CD4-positive, alpha-beta T cell treated with Interferon alpha-2 for 1 hour (primary cell): Measurements from ENCODE around the gene CHCHD6.

Source experiments
- DNase-seq, 2 donors: peaks; one replicate each; pipeline ENCODE4 v3.0.0-alpha.2; 2020 to 2022

Gene CHCHD6

DNA sequence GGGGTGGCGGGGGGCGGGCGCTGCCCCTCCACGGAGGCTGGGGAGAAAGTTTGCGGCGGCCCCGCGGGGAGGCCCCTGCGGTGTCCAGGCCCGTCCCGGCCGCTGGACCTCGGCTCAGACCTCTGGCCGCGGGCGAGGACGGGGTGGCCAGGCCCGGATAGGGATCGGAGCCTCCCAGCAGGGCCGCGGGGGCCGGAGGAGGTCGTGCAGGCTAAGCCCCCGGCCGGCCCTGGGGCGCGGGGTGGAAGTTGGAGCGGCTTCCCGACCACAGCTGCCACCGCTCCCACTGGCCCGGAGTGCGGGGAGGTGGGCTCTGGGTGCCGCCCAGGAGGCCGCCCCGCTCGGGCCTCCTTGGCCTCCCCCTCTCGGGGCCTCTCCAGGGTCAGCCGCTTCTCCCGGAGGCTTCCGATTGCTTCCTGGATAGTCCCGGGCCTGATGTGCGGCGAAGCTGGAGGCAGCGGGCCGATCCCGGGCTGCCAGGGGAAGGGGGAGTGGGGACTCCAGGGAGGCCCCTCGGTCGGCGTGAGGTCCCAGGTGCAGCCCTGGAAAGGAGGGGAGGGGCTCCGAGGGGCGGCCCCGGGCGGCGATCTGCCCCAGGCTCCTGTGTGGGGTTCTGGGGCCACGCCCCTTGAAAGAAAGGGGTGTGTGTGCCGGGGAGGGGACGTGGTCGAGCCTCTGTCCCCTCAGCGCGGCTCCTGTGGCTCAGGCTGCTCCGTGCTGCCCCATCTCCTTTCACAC, 279.8 kb downstream of the CHCHD6 start:
- DNase-seq = peak; percentile 14 to 49

DNA sequence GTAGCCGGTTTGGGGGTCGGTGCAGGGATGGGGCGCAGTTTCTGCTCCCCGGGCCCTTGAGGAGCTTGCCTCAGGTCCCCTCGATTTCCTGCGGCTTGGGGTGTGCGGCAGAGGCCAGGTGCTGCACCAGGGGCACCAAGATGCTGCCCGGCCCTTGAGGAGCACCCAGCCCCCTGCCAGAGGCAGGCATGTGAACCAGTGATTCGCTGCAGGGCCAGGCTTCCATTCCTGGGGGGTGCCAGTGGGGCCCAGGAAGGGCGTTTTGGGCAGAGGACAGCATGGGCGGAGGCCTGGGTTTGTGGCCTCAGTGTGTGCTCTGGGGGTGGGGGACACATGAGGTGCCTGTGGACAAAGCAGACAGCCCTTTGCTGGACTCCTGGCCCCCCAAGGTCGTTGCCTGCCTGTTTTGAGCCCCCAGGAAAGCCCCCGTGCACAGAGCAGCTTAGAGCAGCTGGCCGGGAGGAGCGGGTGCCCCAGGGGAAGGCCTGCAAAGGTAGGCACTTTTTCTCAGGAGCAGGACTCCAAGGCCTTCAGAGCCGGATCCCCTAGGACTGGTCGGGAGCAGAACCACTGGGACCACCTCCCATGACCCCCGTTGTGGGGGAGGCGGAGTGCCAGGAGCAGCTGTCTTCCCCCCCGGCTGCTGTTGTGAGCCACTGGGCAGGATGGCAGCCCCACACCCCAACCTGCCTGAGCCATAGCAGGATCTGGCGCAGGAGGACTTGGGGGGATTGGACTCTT, 280.5 kb downstream of the CHCHD6 start:
- DNase-seq = no peak

DNA sequence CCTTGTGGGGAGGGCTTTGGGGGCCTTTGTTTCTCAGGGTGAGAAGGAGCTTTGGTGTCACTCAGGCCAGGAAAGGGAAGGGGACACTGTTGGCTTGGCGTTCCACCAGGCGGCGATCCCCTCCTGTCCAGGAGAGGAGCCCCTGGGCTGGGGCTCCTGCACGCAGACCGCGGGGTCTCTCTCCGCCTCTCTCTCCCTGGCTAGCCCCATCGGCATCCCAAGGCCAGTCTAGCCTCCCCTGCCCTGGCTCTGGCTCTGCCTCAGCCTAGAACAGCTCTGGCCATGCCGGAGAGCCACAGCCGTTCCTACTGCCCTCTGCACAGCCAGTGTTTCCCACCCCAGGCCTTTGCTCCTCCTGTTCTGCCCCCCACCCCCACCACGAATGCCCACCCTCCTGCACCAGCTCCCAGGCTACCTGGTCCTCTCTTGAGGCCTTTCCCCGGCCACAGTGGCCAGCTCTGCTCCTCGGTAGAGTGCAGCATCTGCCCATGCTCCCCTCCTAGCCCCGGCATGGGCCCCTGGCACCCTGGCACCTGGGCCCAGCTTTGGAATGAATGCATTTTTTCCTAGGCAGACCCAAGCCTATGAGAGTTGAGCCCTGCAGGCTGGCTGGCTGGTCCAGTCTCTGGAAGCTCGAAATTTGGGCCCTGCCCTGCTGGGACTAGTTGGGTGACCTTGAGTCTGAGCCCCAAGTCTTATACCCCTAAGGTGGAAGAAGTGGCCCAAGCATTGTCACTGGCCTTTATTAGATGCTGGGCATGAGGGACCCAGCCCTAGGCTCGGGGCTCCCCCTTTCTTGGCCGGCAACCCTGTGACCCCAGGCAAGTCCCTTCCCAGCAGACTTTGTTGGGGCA, 281.3 kb downstream of the CHCHD6 start:
- no peak for DNase-seq

DNA sequence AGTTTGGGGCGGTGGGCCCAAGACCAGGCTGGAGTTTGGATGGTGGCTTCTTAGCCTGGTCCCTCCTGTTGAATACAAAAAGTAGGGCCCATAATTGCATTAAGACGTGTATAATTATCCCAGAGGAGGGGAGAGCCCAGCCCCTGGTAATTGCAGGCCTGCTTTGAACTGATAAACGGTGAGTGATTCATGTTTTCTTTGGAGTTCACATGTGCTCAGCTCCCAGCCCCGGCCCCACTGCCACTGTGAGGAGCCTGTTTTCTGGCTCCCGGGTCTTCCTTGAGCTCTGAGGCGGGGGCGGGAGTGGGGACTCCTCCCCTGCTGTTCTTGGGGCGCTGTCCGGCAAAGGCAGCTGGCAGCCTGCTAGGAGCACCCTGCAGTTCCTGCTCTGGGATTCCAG, 282.0 kb downstream of the CHCHD6 start:
- DNase-seq = no peak

DNA sequence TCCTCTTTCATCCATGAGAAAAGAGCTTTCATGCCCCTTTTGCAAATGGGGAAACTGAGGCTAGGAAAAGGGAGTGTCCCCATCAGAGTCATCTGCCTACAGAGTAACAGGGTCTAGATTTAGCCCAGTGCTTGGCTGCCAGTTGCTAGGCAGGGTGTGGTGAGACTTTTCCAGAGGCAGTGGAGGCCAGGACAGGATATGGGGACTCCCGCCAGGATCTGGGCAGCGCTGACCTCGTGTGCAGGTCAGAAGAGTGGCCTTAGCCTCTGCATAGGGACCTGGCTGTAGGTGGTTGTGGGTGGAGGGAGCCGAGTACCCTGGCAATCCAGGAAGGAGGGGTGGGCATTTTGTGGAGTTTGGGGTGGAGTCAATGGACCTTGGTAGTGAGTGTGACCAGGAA, 283.1 kb downstream of the CHCHD6 start:
- no peak for DNase-seq

DNA sequence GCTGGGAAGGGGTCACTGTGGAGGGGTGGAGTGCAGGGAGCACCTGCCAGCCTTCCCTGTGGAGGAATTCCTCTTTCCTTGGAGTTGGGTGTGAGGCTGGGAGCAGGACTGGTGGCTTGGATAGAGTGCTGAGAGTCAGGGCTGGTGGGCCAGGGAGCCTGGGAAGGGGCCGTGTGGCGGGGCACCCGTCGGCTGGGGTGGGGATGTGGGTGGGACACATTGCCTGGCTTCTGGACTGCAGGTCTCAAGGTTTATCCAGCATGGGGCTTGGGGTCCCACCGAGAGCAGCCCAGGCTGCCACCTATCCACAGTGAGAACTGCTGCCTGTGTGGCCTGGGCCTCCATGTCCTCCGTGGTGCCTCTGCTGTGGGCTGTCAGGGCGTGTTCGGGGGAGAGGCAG, 283.6 kb downstream of the CHCHD6 start:
- no peak for DNase-seq

DNA sequence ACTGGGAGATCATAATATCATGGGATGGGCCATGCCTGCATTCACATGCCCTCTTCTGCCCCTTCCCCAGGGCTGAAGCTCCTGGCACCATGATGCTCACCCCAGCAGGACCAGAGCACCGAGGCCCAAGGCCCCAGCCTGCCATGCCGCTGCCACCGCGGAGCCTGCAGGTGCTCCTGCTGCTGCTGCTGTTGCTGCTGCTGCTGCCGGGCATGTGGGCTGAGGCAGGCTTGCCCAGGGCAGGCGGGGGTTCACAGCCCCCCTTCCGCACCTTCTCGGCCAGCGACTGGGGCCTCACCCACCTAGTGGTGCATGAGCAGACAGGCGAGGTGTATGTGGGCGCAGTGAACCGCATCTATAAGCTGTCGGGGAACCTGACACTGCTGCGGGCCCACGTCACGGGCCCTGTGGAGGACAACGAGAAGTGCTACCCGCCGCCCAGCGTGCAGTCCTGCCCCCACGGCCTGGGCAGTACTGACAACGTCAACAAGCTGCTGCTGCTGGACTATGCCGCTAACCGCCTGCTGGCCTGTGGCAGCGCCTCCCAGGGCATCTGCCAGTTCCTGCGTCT, 284.5 kb downstream of the CHCHD6 start:
- no peak for DNase-seq

DNA sequence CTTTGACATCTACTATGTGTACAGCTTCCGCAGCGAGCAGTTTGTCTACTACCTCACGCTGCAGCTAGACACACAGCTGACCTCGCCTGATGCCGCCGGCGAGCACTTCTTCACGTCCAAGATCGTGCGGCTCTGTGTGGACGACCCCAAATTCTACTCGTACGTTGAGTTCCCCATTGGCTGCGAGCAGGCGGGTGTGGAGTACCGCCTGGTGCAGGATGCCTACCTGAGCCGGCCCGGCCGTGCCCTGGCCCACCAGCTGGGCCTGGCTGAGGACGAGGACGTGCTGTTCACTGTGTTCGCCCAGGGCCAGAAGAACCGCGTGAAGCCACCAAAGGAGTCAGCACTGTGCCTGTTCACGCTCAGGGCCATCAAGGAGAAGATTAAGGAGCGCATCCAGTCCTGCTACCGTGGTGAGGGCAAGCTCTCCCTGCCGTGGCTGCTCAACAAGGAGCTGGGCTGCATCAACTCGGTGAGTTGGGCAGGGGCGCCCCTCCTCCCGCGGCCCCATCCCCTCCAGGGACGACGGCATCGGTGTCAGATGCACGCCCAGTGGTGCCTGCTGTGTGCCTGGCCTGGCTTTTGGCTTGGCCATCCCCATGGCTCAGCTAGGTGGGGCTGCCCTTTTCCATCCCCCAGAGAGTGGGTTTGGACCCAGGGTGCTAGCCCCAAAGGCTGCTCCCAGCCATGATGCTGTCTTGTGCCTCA, 285.4 kb downstream of the CHCHD6 start:
- DNase-seq = no peak

DNA sequence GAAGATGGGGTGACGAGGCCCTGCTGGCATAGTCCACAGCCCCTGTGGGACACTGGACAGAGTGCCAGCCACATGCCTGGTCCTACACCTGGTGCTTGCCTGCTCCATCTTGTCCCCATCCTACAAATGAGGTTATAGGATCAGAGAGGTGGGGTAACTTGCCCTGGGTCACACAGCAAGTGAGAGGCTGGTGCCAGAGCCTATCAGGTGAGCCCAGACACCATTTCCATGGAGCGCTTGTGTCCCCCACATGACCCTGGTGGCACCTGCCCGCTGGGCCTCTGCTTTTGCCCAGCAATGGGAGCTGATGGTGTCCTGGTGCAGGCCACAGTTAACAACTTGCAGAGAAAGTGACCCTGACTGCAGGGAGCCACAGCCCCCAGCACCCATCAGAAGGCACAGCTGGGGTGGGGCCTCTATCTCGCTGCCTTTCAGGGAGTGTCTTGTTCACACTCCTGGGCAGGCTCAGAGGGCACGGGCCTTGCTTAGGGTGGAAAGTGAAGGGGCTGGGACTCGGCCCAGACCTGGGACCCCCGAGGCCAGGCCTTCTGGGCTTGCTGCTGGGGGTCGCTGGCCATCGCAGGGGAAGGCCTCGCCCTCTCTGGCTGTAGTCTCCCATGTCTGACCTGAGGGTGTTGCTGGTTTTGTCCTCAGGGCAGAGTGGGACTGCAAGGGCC, 286.1 kb downstream of the CHCHD6 start:
- no peak for DNase-seq

DNA sequence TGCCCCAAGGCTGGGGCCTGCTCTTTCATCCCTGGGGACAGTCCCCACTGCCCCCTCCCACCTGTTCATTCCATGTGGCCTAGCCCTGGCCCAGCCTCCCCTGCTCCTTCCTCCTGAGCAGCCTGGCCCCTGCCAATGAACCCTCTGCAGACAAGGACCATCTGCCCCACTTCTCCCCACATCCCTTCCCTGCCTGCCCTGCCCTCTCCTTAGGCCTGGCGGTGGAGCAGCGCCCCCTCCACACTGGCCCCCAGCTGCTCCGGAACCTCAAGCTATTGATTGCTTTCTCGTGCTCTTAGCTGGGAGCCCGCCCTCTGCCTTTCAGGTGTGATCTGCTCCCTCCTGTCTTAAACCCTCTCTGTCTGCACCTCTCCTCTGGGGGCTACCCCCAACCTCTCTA, 286.9 kb downstream of the CHCHD6 start:
- no peak for DNase-seq

DNA sequence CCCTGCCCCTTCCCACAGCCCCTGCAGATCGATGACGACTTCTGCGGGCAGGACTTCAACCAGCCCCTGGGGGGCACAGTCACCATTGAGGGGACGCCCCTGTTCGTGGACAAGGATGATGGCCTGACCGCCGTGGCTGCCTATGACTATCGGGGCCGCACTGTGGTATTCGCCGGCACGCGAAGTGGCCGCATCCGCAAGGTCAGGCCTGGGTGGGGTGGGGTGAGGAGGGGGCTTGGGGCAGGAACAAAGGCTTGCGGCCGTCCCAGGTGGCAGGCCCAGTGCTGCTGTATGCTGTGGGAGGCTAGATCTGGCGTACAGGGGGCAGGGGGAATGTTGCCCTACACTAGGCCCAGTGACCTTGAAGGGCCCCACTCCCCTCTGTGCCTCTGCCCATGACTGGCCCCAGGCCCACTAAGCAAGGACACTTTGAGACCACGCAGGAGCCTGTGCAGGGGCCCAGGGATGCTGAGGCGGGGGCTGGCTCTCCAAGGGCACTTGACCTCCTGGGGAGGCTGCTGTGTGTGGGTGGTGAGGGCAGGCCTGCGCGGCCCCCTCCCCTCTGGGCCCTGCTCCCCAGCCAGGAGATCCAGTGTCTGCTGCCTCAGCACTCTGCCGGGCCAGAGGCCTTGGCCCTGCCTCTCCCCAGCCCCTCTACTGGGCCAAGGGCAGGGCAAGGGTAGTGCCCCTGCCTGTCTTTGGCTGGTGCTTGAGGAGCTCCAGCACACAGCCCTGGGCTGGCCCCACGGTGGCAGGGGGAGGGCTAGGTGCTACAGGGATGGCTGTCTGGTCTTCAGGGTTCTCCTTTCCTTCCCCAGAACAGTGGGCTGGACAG, 287.5 kb downstream of the CHCHD6 start:
- no peak for DNase-seq

DNA sequence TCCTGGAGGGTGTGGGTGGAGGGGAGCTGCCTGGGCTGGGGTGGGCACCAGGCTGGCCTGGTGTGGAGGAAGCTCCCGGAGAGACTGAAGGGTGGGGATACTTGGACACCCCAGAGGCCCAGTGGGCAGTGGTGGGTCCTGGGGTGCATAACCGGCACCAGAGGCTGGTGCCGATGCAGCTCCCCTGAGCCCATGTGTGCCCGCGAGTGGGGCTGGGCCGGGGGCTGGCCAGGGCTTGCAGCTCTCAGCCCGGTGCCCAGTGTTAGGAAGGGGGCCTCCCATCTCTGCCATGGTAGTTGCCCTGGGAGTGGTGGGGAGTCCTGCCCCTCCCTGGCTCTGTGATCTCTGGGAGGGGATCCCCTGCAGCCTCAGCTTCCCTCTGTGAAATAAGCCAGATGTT, 288.2 kb downstream of the CHCHD6 start:
- no peak for DNase-seq

DNA sequence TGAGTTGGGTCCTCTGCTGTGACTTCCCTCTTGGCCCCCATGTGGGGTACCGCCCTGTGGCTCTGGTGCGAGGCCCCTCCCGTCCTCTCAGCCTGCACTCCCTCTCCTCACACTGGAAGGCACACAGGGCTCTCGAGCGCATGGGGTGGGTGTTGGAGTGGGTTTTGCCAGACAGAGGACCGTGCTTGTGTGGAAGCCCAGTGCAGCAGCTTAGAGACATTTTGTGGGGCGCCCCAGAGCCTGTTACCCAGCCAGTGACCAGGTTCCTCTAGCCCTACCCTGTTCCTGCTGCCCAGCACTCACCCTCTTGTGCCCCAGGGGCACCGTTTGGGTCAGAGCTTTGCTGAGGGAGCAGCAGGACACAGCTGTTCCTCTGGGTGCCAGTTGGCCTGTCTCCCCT, 288.7 kb downstream of the CHCHD6 start:
- no peak for DNase-seq

DNA sequence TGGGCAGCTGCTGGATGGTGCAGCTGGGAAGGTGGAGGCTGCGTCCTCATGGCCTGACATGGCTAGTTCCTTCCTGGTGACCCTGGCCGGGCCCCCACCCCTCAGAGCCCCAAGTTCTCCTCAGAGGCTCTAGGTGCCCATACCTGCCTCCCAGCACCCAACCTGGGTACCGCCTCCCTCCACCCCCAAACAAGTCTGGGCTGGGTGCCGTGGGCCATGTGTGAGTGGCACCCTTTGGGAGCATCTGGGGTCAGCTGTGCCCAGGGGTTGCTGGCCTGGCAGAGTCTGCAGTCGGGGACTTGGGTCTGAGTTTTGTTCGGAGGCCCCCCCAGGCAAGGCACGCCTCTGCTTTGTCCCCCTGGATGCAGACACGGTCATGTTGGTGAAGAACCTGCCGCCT, 289.4 kb downstream of the CHCHD6 start:
- no peak for DNase-seq

DNA sequence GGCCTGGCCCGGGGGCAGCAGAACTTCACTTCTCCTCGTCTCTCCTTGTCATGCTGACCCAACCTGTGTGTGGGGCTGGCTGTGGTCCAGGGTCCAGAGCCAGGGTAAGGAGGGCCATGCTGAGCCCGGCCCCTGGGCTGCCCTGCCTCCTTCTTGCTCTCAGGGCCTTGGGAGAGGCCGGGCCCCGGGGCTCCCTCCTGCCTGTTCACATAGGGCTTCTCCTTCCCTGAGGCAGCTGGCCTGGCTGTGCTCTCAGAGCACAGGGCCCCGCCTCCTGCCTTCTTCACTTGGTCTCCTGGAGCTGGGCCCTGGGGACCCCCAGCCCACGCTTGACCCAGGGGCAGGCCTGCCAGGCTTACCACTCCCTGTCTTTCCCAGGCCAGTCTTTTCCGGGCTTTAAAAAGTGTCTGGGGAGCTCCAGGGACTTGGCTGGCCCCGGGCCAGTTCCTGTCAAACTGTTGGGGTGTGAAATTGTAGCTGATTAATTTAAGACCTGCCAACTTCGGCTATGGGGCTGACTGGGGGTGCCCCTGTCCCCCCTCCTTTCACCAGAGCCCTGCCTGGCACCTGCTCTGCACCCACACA, 290.7 kb downstream of the CHCHD6 start:
- DNase-seq = no peak

DNA sequence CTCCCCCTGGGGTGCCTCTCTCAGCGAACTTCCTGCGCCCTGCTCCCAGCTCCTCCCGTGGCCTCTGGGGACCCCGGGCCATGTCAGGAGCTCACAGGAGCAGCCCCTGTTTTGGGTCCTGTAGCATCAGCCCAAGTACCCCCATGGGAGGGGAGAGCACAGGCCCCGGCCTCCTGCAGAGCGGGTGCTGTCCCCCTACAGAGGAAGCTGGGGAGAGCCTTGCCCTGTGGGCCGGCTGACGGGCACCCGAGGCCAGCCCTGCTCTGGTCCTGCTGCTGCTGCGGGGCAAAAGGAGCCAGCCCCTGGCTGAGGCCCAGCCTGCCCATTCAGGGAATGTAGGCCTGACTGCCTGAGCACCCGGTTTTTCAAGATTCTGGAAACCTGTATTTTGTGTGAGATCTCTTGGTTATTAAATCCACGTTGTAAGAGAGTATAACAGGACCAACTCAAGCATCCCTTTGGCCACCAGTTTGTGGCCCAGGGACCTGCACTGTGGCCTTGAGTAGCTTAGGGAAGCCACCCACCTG, 291.3 kb downstream of the CHCHD6 start:
- DNase-seq = no peak

DNA sequence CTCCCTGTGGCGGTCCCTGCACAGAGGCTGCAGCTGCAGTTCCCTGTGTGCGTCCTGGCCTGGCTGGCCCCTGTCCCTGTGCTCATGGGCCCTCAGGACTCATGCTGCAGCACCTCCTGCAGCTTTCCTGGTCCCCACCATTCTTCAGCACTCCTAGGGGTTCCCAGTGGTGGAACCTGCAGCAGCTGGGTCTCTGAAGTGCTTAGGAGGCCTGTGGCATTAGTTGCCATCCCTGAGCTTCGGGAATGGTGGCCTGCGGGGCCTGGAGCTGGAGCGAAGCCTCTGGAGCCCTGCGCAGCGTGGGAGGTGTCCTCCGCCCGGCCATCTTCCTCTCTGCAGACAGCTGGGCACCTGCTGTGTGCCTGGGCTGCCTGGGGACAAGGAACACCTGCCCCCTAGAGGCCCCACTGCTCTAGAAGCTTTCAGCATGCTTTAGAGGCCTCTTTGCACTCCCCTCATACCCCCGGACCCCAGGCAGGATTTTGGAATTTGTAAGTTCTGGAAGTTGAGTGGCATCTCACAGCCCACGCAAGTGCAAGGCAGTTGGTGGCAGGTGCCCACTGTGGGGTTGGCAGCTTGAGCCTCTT, 292.0 kb downstream of the CHCHD6 start:
- DNase-seq = no peak

DNA sequence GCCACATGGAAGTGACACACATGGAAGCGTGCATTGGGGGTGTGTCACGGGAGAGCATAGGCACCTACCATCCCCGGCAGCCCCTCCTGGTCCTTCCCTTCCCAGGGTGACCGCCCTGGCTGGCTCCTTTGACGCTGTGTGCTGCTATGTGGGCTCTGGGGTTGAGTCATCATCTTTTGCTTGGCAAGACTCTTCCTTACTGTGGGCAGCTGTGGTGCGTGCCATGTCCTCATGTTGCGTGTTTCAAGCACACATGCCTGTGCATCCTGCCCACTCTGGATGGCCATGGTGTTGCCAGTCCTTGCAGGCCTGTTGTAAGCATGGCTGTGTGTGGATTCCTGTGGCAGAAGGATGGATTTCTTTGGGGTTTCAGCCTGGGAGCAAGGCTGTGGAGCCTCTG, 292.9 kb downstream of the CHCHD6 start:
- no peak for DNase-seq

DNA sequence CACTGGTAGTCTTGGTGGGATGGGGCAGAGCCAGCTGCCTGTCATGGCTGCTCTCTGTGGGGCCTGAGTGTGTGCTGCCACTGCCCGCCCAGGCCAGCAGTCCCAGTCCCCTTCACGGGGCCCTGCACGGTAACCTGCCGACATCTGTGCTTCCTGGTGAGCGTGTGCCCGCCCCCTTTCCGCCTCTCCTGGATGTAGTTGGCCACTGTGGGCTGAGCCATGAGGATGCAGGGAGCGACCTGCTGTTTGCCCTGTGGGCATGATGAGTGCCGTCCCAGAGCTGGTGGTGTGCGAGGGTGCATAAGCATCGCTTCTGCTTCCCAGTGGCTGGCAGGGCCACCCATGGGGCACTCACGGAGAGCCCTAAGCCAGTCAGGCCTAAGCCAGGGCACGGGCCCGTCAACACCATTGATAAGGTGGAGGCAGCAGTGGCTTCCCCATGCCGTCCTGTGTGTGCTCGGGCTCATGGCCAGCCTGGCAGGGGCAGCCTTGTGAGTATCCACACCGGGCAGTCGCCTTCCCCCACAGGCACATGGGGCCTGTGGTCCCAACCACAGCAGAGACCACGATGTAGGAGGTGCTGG, 293.5 kb downstream of the CHCHD6 start:
- DNase-seq = no peak

DNA sequence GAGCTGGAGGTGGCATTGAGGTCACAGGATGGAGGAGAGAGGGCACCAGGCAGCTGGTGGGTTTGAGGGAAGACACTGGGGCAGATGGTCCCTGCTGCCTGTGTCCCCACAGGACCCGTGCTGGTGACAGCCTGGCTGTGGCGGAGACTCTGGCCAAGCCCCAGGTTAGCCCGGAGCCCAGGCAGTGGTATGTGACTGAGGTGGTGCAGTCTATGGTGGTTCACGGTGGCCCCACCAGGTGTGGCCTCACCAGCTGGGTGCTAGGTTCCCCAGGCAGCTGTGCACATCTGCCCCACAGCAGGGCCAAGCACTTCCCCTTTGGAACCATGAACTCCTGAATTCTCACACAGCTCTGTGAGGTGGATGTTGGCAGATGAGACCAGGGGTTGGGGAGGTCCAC, 294.3 kb downstream of the CHCHD6 start:
- DNase-seq = no peak
